Caco-2 (cell line): Measurements from ENCODE around the gene DENND1A. TPM values are rescaled to one million over a fixed set of nuclear protein-coding genes. Genes with fewer than 3 reads are reported as not detected.

Source experiments
- BruUV-seq: library from RNA; stranded (reverse); fragments of 400-500 nt; replicated peaks from 2 replicates; lab custom pipeline; 2021; lab: Mats Ljungman, UMichigan
- CTCF ChIA-PET: fragments of 300-600 bp; sonication (Branson Sonifier 250); formaldehyde crosslinking; loops from one replicate; lab custom pipeline; 2022; ENCODE audit warnings: antibody characterized with exemption; lab: Charles Lee
- POLR2A ChIA-PET: fragments of 300-600 bp; sonication (Branson Sonifier 250); formaldehyde crosslinking; loops from one replicate; lab custom pipeline; 2022; ENCODE audit warnings: antibody characterized with exemption; lab: Charles Lee
- DNase-seq, 2 experiments: peaks; one replicate each; pipeline versions ENCODE4 v3.0.0 to v3.0.0-alpha.2; 2020 to 2022
- H3K27me3 ChIP-seq: replicated peaks from 2 replicates; pipeline ENCODE4 v1.6.0; 2011; ENCODE audit warnings: low read length; ENCODE audit not compliant: control insufficient read depth, insufficient read depth
- H3K36me3 ChIP-seq: 2 replicates; pipeline ENCODE4 v1.5.1; 2011; ENCODE audit warnings: low read length; ENCODE audit not compliant: control insufficient read depth, insufficient read depth
- H3K4me1 ChIP-seq: fragments of 250-450 bp; sonication (Bioruptor Pico); 2 replicates; pipeline ENCODE4 v1.5.1; 2020; ENCODE audit warnings: mild to moderate bottlenecking
- H3K4me3 ChIP-seq: 2 replicates; pipeline ENCODE4 v1.5.1; 2011; ENCODE audit warnings: low read depth, mild to moderate bottlenecking, control low read depth, low read length
- H3K9me3 ChIP-seq: fragments of 250-450 bp; sonication (Bioruptor Pico); 2 replicates; pipeline ENCODE4 v1.5.1; 2020; ENCODE audit warnings: mild to moderate bottlenecking, moderate library complexity
- H3K27ac Mint-ChIP-seq: one replicate; pipeline ENCODE4 v1.8.0; 2022; ENCODE audit warnings: mixed read lengths; ENCODE audit not compliant: unreplicated experiment
- H3K27me3 Mint-ChIP-seq: one replicate; pipeline ENCODE4 v1.8.0; 2022; ENCODE audit warnings: mixed read lengths; ENCODE audit not compliant: insufficient read depth, unreplicated experiment
- H3K36me3 Mint-ChIP-seq: one replicate; pipeline ENCODE4 v1.8.0; 2022; ENCODE audit warnings: mild to moderate bottlenecking, mixed read lengths; ENCODE audit not compliant: insufficient read depth, unreplicated experiment
- H3K4me1 Mint-ChIP-seq: one replicate; pipeline ENCODE4 v1.8.0; 2022; ENCODE audit warnings: low read depth, mixed read lengths; ENCODE audit not compliant: unreplicated experiment
- H3K4me3 Mint-ChIP-seq: one replicate; pipeline ENCODE4 v1.8.0; 2022; ENCODE audit warnings: mild to moderate bottlenecking, moderate library complexity, mixed read lengths; ENCODE audit not compliant: unreplicated experiment
- H3K9me3 Mint-ChIP-seq: one replicate; pipeline ENCODE4 v1.8.0; 2022; ENCODE audit warnings: mixed read lengths; ENCODE audit not compliant: unreplicated experiment
- CTCF ChIP-seq, 2 experiments: fragments of 200-600 bp in 1 of 2; IDR thresholded peaks; 1 replicate in 1 of 2; 2 replicates in 1 of 2; pipeline versions ENCODE4 v1.5.1 to v1.8.0; 2011 to 2022; ENCODE audit warnings: antibody characterized with exemption in 1 of 2, control low read depth in 1 of 2, inconsistent platforms in 1 of 2, low read depth in 1 of 2, low read length in 1 of 2, mild to moderate bottlenecking in 1 of 2, moderate library complexity in 1 of 2; ENCODE audit not compliant: insufficient read depth in 1 of 2, severe bottlenecking in 1 of 2, unreplicated experiment in 1 of 2
- intact Hi-C: fragments of 100-400 bp; cut with micrococcal nuclease; formaldehyde crosslinking; loops from one replicate; pipeline ENCODE4 v1.10.0; 2022; ENCODE audit not compliant: unreplicated experiment
- total RNA-seq: library from RNA; stranded (reverse); gene quantifications from 2 replicates; pipeline ENCODE4 v1.2.3, GENCODE V29; 2022

Gene DENND1A
- total RNA-seq, 1 experiment from 2014 or later = 41.6 TPM

GRCh38 chr9:123771690-123772089 lies 158.2 kb downstream of the DENND1A start:
- H3K27me3 Mint-ChIP-seq = no peaks in the 10 kb centered on the region
- Histone ChIP-seq H3K9me3 (no peaks in the 10 kb centered on the region), H3K36me3 (no peaks in the 10 kb centered on the region), H3K4me1 (0 out of 2 replicates have a peak, but pooled peaks cover 5% of the 10 kb centered on the region), H3K4me3 (no peak overlapping the region), H3K27me3 (no peaks in the 10 kb centered on the region)
- ChIA-PET POLR2A (interaction anchor here (0.7 kb wide), 1 partner anchor 308 kb away, joined by 3 read pairs; no protein-coding TSS in a partner anchor), CTCF (interaction anchor here (0.6 kb wide), 1 partner anchor 23 kb away, joined by 3 read pairs; no protein-coding TSS in a partner anchor)
- peaks cover 7% of the 10 kb centered on the region for H3K4me1 Mint-ChIP-seq
- no TSS peak for BruUV-seq
- no peaks in the 10 kb centered on the region for H3K36me3 Mint-ChIP-seq
- H3K4me3 Mint-ChIP-seq = no peak overlapping the region
- no peaks in the 10 kb centered on the region for H3K9me3 Mint-ChIP-seq
- DNase-seq = no peak
- H3K27ac Mint-ChIP-seq = no peak overlapping the region
- no peak for TF ChIP-seq CTCF (IDR thresholded peaks at IDR 0.05; ENCODE audit: insufficient read depth in 1 of 2, low read depth in 1 of 2, low read length in 1 of 2, severe bottlenecking in 1 of 2, unreplicated experiment in 1 of 2)
- intact Hi-C loops = no loop called here

- CTCF ChIA-PET = no interaction called here
- H3K9me3 Mint-ChIP-seq = no peaks in the 10 kb centered on the region
- TF ChIP-seq CTCF (IDR thresholded peaks at IDR 0.05; ENCODE audit: insufficient read depth in 1 of 2, low read depth in 1 of 2, low read length in 1 of 2, severe bottlenecking in 1 of 2, unreplicated experiment in 1 of 2) = no peak
- POLR2A ChIA-PET = no interaction called here
- Histone ChIP-seq H3K27me3 (no peaks in the 10 kb centered on the region), H3K4me1 (0 out of 2 replicates have a peak, but pooled peaks cover 5% of the 10 kb centered on the region), H3K4me3 (no peak overlapping the region), H3K9me3 (no peaks in the 10 kb centered on the region), H3K36me3 (no peaks in the 10 kb centered on the region)
- BruUV-seq = no TSS peak
- no peak for DNase-seq
- no peaks in the 10 kb centered on the region for H3K36me3 Mint-ChIP-seq
- H3K4me3 Mint-ChIP-seq = no peak overlapping the region
- intact Hi-C loops = no loop called here
- H3K27ac Mint-ChIP-seq = no peak overlapping the region
- peaks cover 15% of the 10 kb centered on the region for H3K4me1 Mint-ChIP-seq
- no peaks in the 10 kb centered on the region for H3K27me3 Mint-ChIP-seq
These were observed 160.2 kb downstream of the DENND1A start for GRCh38 chr9:123769719-123770118.

- POLR2A ChIA-PET = no interaction called here
- Histone ChIP-seq H3K4me1 (peaks cover 39% of the 10 kb centered on the region), H3K4me3 (no peak overlapping the region), H3K36me3 (no peaks in the 10 kb centered on the region), H3K9me3 (no peaks in the 10 kb centered on the region), H3K27me3 (no peaks in the 10 kb centered on the region)
- no TSS peak for BruUV-seq
- CTCF ChIA-PET = no interaction called here
- intact Hi-C loops = no loop called here
- Mint-ChIP-seq H3K27me3 (no peaks in the 10 kb centered on the region), H3K36me3 (no peaks in the 10 kb centered on the region), H3K9me3 (no peaks in the 10 kb centered on the region), H3K4me1 (peaks cover 15% of the 10 kb centered on the region), H3K27ac (no peak overlapping the region), H3K4me3 (no peak overlapping the region)
- DNase-seq = no peak
- no peak for TF ChIP-seq CTCF (IDR thresholded peaks at IDR 0.05; ENCODE audit: insufficient read depth in 1 of 2, low read depth in 1 of 2, low read length in 1 of 2, severe bottlenecking in 1 of 2, unreplicated experiment in 1 of 2)
These were observed 165.9 kb downstream of the DENND1A start for GRCh38 chr9:123763910-123764588.
